ENCODE data around the gene IRF2BP1. TPM values are rescaled to one million over a fixed set of nuclear protein-coding genes. Genes with fewer than 3 reads are reported as not detected.
A peak's percentile ranks its signal among the peaks of the same experiment; 100 is the strongest.

Gene IRF2BP1
- total RNA-seq, 3 donors from 2014 or later (not counting 1 experiment from before 2014, with no cell fraction given): 16.1 to 20.3 (median 19.6) TPM

- DNase-seq (no peak), ATAC-seq (no peak)
- intact Hi-C loops (cut with micrococcal nuclease): no loop called here
- H3K27ac ChIP-seq (ENCODE audit: low read length): no peak overlapping the region
- peaks cover 6 to 14% of the 10 kb centered on the region in 2 donors for H3K27me3 Mint-ChIP-seq (ENCODE audit: low read depth in 2 of 2)
- H3K9me3 Mint-ChIP-seq: no peaks in the 10 kb centered on the region
- H3K4me1 ChIP-seq (ENCODE audit: control insufficient read depth, insufficient read depth, low read length): peaks cover 8% of the 10 kb centered on the region
- no peaks in the 10 kb centered on the region for H3K36me3 Mint-ChIP-seq
- H3K4me3 Mint-ChIP-seq: no peak overlapping the region
- TF ChIP-seq CTCF (IDR thresholded peaks at IDR 0.05): no peak
- no peaks in the 10 kb centered on the region for H3K27me3 ChIP-seq (ENCODE audit: control insufficient read depth, insufficient read depth, low read length)
- H3K4me3 ChIP-seq (ENCODE audit: low read length): no peak overlapping the region
- no peaks in the 10 kb centered on the region for H3K36me3 ChIP-seq (ENCODE audit: control insufficient read depth, insufficient read depth, low read length)
- no peaks in the 10 kb centered on the region for H3K9me3 ChIP-seq (ENCODE audit: control insufficient read depth, insufficient read depth, low read length)
- peaks cover 13 to 21% of the 10 kb centered on the region in 2 donors for H3K4me1 Mint-ChIP-seq
- H3K27ac Mint-ChIP-seq: no peak overlapping the region
- WGBS (ENCODE audit: insufficient coverage): 75% methylated on average over 4 of the region's 6 CpGs
Observed at GRCh38 chr19:45924891-45925447, 39.0 kb upstream of the IRF2BP1 start.

- no peaks in the 10 kb centered on the region for H3K36me3 ChIP-seq (ENCODE audit: control insufficient read depth, insufficient read depth, low read length)
- no peaks in the 10 kb centered on the region for H3K9me3 ChIP-seq (ENCODE audit: control insufficient read depth, insufficient read depth, low read length)
- H3K4me1 Mint-ChIP-seq: peaks cover 5 to 11% of the 10 kb centered on the region in 2 donors
- H3K27ac Mint-ChIP-seq: no peak overlapping the region
- no peaks in the 10 kb centered on the region for H3K36me3 Mint-ChIP-seq
- no peak overlapping the region for H3K27ac ChIP-seq (ENCODE audit: low read length)
- peak in 2 of 3 donors; percentile 34 to 65 for ATAC-seq
- H3K4me3 Mint-ChIP-seq: no peak overlapping the region
- intact Hi-C loops (cut with micrococcal nuclease): no loop called here
- no peaks in the 10 kb centered on the region for H3K9me3 Mint-ChIP-seq
- H3K4me1 ChIP-seq (ENCODE audit: control insufficient read depth, insufficient read depth, low read length): no peaks in the 10 kb centered on the region
- TF ChIP-seq CTCF (IDR thresholded peaks at IDR 0.05): no peak
- 71% methylated on average over 9 of the region's 9 CpGs for WGBS (ENCODE audit: insufficient coverage)
- no peak overlapping the region for H3K4me3 ChIP-seq (ENCODE audit: low read length)
- H3K27me3 ChIP-seq (ENCODE audit: control insufficient read depth, insufficient read depth, low read length): no peaks in the 10 kb centered on the region
- H3K27me3 Mint-ChIP-seq (ENCODE audit: low read depth in 2 of 2): peaks cover 7 to 13% of the 10 kb centered on the region in 2 donors
- DNase-seq: no peak
Observed at GRCh38 chr19:45922281-45922680, 36.3 kb upstream of the IRF2BP1 start.

- intact Hi-C loops (cut with micrococcal nuclease): no loop called here
- ATAC-seq: no peak
- no peaks in the 10 kb centered on the region for H3K4me1 ChIP-seq (ENCODE audit: control insufficient read depth, insufficient read depth, low read length)
- no peak for DNase-seq
- no peaks in the 10 kb centered on the region for H3K36me3 Mint-ChIP-seq
- no peaks in the 10 kb centered on the region for H3K36me3 ChIP-seq (ENCODE audit: control insufficient read depth, insufficient read depth, low read length)
- TF ChIP-seq CTCF (IDR thresholded peaks at IDR 0.05): no peak
- peaks cover 0 to 6% of the 10 kb centered on the region in 2 donors for H3K4me1 Mint-ChIP-seq
- no peak overlapping the region for H3K4me3 Mint-ChIP-seq
- no peaks in the 10 kb centered on the region for H3K9me3 Mint-ChIP-seq
- no peak overlapping the region for H3K27ac Mint-ChIP-seq
- H3K27me3 ChIP-seq (ENCODE audit: control insufficient read depth, insufficient read depth, low read length): no peaks in the 10 kb centered on the region
- H3K9me3 ChIP-seq (ENCODE audit: control insufficient read depth, insufficient read depth, low read length): no peaks in the 10 kb centered on the region
- no peak overlapping the region for H3K4me3 ChIP-seq (ENCODE audit: low read length)
- 70% methylated on average over 8 of the region's 8 CpGs for WGBS (ENCODE audit: insufficient coverage)
- H3K27ac ChIP-seq (ENCODE audit: low read length): no peak overlapping the region
- peaks cover 11 to 19% of the 10 kb centered on the region in 2 donors for H3K27me3 Mint-ChIP-seq (ENCODE audit: low read depth in 2 of 2)
Observed at GRCh38 chr19:45920458-45920857, 34.5 kb upstream of the IRF2BP1 start.

- TF ChIP-seq CTCF (IDR thresholded peaks at IDR 0.05): no peak
- no peak overlapping the region for H3K27ac ChIP-seq (ENCODE audit: low read length)
- WGBS (ENCODE audit: insufficient coverage): 48% methylated on average over 6 of the region's 7 CpGs
- no peaks in the 10 kb centered on the region for H3K9me3 Mint-ChIP-seq
- H3K36me3 Mint-ChIP-seq: no peaks in the 10 kb centered on the region
- H3K9me3 ChIP-seq (ENCODE audit: control insufficient read depth, insufficient read depth, low read length): no peaks in the 10 kb centered on the region
- intact Hi-C loops (cut with micrococcal nuclease): no loop called here
- H3K4me3 Mint-ChIP-seq: no peak overlapping the region
- H3K4me1 Mint-ChIP-seq: peaks cover 0 to 6% of the 10 kb centered on the region in 2 donors
- ATAC-seq (no peak), DNase-seq (no peak)
- H3K27ac Mint-ChIP-seq: no peak overlapping the region
- no peaks in the 10 kb centered on the region for H3K4me1 ChIP-seq (ENCODE audit: control insufficient read depth, insufficient read depth, low read length)
- peaks cover 11 to 19% of the 10 kb centered on the region in 2 donors for H3K27me3 Mint-ChIP-seq (ENCODE audit: low read depth in 2 of 2)
- H3K4me3 ChIP-seq (ENCODE audit: low read length): no peak overlapping the region
- no peaks in the 10 kb centered on the region for H3K27me3 ChIP-seq (ENCODE audit: control insufficient read depth, insufficient read depth, low read length)
- H3K36me3 ChIP-seq (ENCODE audit: control insufficient read depth, insufficient read depth, low read length): no peaks in the 10 kb centered on the region
Observed at GRCh38 chr19:45919678-45920077, 33.7 kb upstream of the IRF2BP1 start.

Data from natural killer cell (primary cell).